HepG2 (cell line): ENCODE data around the gene RABEP2.

ENCODE experiments used
- TCF7 ChIP-seq: sonication (generic); IDR thresholded peaks from 2 replicates; pipeline ENCODE4 v1.6.1; 2016; ENCODE audit warnings: antibody characterized with exemption, low read depth
- ZNF670 ChIP-seq: sonication (generic); formaldehyde crosslinking; IDR thresholded peaks from 2 replicates; pipeline ENCODE4 v1.8.0; 2022; ENCODE audit warnings: mild to moderate bottlenecking, missing genetic modification reagents, borderline replicate concordance

DNA sequence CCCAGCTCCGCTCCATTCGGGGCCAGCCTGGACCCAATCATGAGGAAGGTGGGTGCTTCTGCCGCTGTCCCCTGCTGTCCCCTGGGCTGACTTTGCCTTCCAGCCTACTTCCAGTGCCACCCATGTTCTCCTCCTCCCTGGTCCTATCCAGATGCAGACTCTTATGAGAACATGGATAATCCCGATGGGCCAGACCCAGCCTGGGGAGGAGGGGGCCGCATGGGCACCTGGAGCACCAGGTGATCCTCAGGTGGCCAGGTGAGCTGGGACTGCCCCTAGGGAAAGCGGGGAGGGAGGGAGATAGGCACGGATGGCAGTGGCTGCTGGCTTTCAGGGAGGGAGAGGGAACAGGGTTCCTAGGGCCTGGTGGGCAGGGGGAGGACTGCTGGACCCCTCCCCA is 13.7 kb upstream of the RABEP2 start:
- TF ChIP-seq TCF7 (no peak), ZNF670 (CRISPR knock-in tag) (no peak)
